Stimulated activated CD8-positive, alpha-beta memory T cell treated with anti-CD3 and anti-CD28 coated beads, Interleukin-7, amount 100 ng/mL, for 24 hours (primary cell): Measurements from ENCODE around the gene NDUFAB1.
A peak's percentile ranks its signal among the peaks of the same experiment; 100 is the strongest.
"Not testable (repeated sequence)": the region's sequence is repeated elsewhere in the genome, so short reads cannot be mapped to it uniquely, and the experiment has no call there.

ENCODE experiments used
- DNase-seq: peaks from one replicate; pipeline ENCODE4 v3.0.0-alpha.2; 2020; ENCODE audit warnings: low read depth

Gene NDUFAB1

GRCh38 chr16:23595951-23596720 lies at the start of gene NDUFAB1:
Gene NDUFAB1, minus strand, starts transcription at chr16:23596316. Its CDS starts 26 bp downstream, at chr16:23596290.
- DNase-seq: peak; percentile 82

- DNase-seq: no peak
Measured at GRCh38 chr16:23642246-23642774, 46.2 kb upstream of the NDUFAB1 start.

DNA sequence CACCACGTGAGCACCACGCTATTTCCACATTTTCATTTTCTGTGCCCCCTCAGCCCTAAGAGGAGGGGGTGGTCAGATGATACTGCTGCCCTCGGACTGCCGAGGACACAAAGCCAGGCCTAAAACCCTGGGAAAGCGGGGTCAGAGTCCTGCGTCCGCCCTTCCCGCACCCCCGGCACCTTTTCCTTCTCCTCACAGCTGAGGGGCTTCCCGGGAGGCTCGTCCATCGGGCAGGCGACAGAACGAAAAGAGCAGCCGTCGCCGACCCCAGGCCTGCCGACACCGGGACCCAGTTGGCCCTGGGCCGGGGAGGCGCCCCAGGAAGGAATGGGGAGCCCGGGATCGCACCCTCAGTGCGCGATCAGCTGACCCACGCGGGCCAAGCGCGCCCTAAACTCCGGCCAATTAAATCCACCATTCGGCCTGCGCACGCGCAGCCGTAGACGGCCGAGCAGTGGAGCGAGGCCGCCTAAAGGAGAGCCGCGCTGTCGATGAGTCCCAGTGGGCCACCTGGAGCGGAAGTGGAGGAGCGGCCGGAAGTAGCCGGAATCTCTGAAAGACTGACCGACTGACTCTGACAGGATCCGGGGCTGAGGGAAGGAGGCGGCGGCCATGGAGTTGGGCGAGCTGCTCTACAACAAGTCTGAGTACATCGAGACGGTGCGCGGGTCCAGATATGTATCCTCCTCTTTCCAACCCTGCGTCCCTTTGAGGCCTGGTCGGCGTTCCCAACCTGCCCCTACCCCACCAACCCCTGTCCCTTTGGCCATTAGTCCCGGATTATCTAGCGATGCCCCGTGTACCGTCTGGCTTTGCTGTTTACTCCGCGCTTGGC lies 45.0 kb upstream of the NDUFAB1 start, which contains the start of the genes DCTN5 and PALB2:
Gene DCTN5 (plus strand): TSS at position 536 of the 835 bp plus-strand sequence. CDS start 77 bp downstream, at position 613.
Gene PALB2 (minus strand): TSS at position 380 of the 835 bp plus-strand sequence. CDS start 153 bp downstream, at position 227.
- peak; percentile 75 for DNase-seq

DNA sequence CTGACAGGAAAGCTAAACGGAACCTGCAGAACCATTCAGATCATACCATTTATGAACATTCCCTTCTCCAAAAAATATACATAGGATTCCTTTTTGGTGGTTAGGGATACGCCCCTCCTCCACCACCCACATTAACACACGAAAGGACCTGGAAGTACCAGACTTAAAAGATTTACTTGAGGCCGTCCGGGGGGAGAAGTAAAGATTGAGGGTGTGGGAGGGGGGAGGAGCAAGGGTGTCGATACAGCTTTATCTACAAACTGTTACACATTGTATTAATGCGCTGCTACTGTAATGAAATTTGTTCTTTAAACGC lies 44.5 kb upstream of the NDUFAB1 start:
- DNase-seq: no peak

- DNase-seq: no peak
Measured at GRCh38 chr16:23635958-23636357, 39.8 kb upstream of the NDUFAB1 start.

GRCh38 chr16:23634461-23635036 lies 38.4 kb upstream of the NDUFAB1 start:
- no peak for DNase-seq

DNA sequence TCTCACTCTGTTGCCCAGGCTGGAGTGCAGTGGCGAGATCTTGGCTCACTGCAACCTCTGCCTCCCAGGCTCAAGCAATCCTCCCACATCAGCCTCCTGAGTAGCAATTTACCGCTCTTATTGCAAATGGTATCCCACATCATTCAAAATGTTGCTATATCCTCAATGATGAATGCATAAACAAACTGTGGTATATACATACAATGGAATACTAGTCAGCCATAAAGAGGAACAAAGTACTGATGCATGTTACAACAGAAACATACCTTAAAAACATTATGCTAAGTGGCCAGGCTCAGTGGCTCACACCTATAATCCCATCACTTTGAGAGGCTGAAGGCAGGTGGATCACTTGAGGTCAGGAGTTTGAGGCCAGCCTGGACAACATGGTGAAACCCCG lies 35.8 kb upstream of the NDUFAB1 start:
- DNase-seq: not testable (repeated sequence)

- no peak for DNase-seq
Measured at GRCh38 chr16:23629516-23629915, 33.4 kb upstream of the NDUFAB1 start.

DNA sequence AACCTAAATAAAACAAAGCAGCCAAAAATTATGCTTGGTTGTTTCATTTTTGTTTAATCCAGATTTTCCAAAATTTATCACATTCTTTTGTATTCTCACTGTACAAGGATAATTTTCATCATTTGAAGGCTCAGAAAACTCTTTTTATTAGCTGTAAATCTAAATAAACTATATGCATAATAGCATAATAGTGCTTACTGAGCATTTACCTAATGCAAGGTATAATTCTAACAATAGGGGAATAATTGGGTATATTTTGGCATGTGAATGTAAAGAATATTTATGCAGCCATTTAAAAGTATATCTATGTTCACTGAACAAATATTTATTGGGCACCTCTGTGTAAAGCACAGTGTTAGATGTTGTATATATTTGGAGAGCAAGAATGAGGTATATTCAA lies 28.0 kb upstream of the NDUFAB1 start:
- DNase-seq: no peak

DNA sequence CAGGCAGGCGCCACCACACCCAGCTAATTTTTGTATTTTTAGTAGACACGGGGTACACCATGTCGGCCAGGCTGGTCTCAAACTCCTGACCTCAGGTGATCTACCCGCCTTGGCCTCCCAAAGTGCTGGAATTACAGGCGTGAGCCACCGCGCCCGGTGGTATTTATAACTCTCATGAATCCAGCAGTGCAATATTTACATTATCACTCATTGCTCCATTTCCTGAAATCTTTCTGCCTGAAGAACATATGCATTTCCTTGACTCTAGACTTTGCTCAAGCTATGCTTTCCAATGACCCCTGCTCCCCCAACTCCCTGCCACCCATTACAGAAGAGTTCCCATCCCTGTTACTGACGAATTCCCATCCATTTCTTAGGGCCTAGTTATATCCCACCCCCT lies 19.7 kb upstream of the NDUFAB1 start:
- no peak for DNase-seq

- DNase-seq: no peak
Measured at GRCh38 chr16:23611936-23612335, 15.8 kb upstream of the NDUFAB1 start.

GRCh38 chr16:23610905-23611304 lies 14.8 kb upstream of the NDUFAB1 start:
- DNase-seq: not testable (repeated sequence)

DNA sequence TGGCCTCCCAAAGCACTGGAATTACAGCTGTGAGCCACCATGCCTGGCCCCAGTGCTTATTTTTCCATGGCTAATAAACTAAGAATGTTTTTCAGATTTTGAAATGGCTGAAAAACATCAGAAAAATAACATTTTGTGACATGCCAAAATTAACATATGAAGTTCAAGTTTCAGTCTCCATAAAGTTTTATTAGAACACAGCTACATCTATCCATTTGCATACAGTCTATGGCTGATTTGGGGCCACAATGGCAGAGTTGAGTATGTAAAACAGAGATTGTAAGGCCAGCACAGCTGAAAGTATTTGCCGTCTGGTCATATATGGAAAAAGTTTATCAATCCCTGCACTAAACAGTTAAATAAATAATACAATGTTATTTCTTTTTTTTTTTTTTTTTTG lies 13.8 kb upstream of the NDUFAB1 start:
- DNase-seq: no peak

DNA sequence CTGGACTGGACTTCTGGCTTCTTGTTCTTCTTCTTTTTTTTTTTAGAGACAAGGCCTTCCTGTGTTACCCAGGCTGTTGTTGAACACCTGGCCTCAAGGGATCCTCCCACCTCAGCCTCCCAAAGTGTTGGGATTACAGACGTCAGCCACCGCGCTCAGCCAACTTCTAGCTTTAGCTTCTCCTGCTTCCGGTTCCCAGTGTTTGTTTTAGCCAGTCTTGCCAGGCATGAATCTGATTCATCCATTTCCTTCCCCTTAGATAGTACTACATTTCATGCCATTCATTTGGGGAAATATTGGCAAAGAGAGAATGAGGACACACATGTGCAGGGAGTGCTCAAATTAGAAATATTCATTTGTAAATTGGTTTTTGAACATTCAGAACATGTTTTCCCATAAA lies 12.1 kb upstream of the NDUFAB1 start:
- DNase-seq: no peak

DNA sequence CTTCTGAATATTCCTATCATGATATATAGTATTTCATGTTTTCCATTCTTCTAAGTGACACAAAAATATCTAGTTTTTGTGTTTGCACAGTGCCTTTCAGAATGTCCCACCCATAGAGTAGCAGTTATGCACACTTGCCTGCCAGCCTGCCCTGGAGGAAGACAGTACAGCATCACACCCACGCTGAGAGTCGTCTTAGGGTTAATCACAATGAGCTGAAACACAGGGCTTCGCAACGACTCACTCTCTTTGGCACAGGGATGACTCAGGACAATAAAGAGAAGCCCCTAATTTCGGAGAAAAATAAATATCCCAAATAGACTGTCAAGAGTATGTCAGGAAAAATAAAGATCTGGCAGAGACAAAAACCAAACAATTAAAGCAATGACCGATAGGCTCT lies 11.6 kb upstream of the NDUFAB1 start:
- no peak for DNase-seq

- no peak for DNase-seq
Measured at GRCh38 chr16:23597003-23597756, 1.1 kb upstream of the NDUFAB1 start.

DNA sequence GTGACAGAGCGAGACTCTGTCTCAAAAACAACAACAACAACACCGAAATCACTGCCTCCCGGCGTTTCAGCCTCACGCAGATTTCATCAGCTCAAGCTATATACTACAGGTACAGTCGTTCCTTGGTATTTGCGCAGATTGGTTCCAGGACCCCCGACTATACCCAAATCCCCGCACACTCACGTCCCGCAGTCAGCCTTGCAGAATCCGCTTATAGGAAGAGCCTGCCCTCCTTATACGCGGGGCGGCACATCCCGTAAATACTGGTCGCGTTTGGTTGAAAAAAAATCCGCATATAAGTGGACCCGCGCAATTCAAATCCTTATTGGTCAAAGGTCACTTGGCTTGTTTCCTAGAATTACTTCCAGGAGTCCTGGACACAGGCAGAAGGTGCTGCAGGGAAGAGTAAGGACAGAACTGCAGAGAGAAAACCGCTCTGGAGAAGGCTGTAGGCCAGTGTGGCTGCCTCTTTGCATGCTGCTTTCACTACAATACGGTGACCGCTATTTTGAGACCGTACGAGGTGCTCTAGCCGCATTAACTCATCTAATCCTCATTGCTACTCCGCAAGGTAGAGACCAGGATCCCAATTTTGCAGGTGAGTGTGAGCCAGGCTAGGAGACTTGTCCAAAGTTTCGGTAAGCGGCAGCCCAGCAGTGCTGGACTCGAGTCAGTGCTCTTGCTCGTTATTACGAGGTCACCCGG lies 718 bp downstream of the NDUFAB1 start:
- DNase-seq: no peak

GRCh38 chr16:23594186-23594585 lies 1.9 kb downstream of the NDUFAB1 start:
- DNase-seq: no peak

GRCh38 chr16:23590181-23590580 lies 5.9 kb downstream of the NDUFAB1 start:
- DNase-seq: no peak

DNA sequence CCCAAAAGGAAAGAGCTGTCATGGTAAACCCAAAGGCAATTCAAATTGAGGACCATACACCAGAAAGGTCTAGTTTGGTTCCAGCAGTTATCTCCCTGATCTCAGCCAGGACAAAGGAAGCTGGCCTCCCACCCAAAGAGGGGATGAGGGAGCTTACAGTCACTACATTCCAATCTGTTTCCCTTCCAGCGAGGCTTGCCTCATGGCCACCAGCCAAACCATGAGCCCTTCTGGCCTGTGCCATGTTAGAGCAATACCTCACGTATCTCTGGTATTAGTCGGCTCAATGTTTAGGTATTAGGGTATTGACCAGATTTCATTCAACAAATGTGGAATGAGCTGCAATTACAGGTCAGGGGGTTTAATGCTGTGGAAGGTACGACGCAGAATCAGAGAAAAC lies 8.4 kb downstream of the NDUFAB1 start:
- no peak for DNase-seq
